Activated CD4-positive, alpha-beta memory T cell treated with anti-CD3 and anti-CD28 coated beads, Interleukin-2, amount 10 ng/mL, durations not matched to agents 7 days and 5 days (primary cell): ENCODE data around the gene HADH. TPM values are rescaled to one million over a fixed set of nuclear protein-coding genes. Genes with fewer than 3 reads are reported as not detected.

Experiments used
- total RNA-seq, 2 experiments: library from RNA; stranded (reverse); gene quantifications; one replicate each; pipeline ENCODE4 v1.2.3, GENCODE V29; 2021

Gene HADH
- total RNA-seq, 2 experiments from 2014 or later = 38.0 to 38.6 TPM

Other genes with a start within 250 kb of the HADH start
- under 1 TPM; 0.10 to 0.48 TPM for gene SGMS2, start 165.0 kb upstream of the HADH start, total RNA-seq
- 1 to 10 TPM; 1.4 to 1.6 TPM for gene CYP2U1, start 58.3 kb upstream of the HADH start, total RNA-seq
- 10 to 100 TPM; 67.4 to 68.2 TPM for gene LEF1, start 179.0 kb downstream of the HADH start, total RNA-seq